GM23338 (cell line): Measurements from ENCODE around the gene GCSH. TPM values are rescaled to one million over a fixed set of nuclear protein-coding genes. Genes with fewer than 3 reads are reported as not detected.

Experiments
- ATAC-seq: fragments of 200-7000 bp; cut with Tn5 transposase; 3 replicates; pipeline ENCODE4 v1.9.1; 2020
- DNase-seq: peaks from one replicate; pipeline ENCODE4 v3.0.0-alpha.2; 2015; ENCODE audit warnings: low spot score
- H2AFZ ChIP-seq: fragments of 200-600 bp; sonication (generic); 2 replicates; pipeline ENCODE4 v1.8.0; 2016; ENCODE audit warnings: antibody characterized with exemption, mild to moderate bottlenecking, moderate library complexity
- H3F3A ChIP-seq: fragments of 200-600 bp; sonication (generic); replicated peaks from 2 replicates; pipeline ENCODE4 v1.8.0; 2017; ENCODE audit warnings: antibody characterized with exemption, mixed run types, low read depth
- H3K27ac ChIP-seq: fragments of 200-600 bp; sonication (generic); 2 replicates; pipeline ENCODE4 v1.6.1; 2016; ENCODE audit warnings: low read depth
- H3K27me3 ChIP-seq: fragments of 200-600 bp; sonication (generic); 2 replicates; pipeline ENCODE4 v1.8.0; 2016; ENCODE audit warnings: mild to moderate bottlenecking, mixed run types, moderate library complexity; ENCODE audit not compliant: insufficient read depth
- H3K36me3 ChIP-seq: fragments of 200-600 bp; sonication (generic); 2 replicates; pipeline ENCODE4 v1.8.0; 2016; ENCODE audit warnings: mild to moderate bottlenecking; ENCODE audit not compliant: insufficient read depth
- H3K4me1 ChIP-seq: fragments of 200-600 bp; sonication (generic); 2 replicates; pipeline ENCODE4 v1.8.0; 2016; ENCODE audit warnings: mild to moderate bottlenecking, moderate library complexity; ENCODE audit not compliant: insufficient read depth
- H3K4me2 ChIP-seq: fragments of 200-600 bp; sonication (generic); 2 replicates; pipeline ENCODE4 v1.7.1; 2017; ENCODE audit warnings: mixed run types
- H3K4me3 ChIP-seq: fragments of 200-600 bp; sonication (generic); 2 replicates; pipeline ENCODE4 v1.6.1; 2016; ENCODE audit warnings: mixed run types
- H3K79me2 ChIP-seq: fragments of 200-600 bp; sonication (generic); replicated peaks from 2 replicates; pipeline ENCODE4 v1.8.0; 2017; ENCODE audit warnings: mild to moderate bottlenecking; ENCODE audit not compliant: insufficient read depth
- H3K9me2 ChIP-seq: fragments of 200-600 bp; sonication (generic); 2 replicates; pipeline ENCODE4 v1.8.0; 2017; ENCODE audit not compliant: insufficient read depth
- H4K20me1 ChIP-seq: fragments of 200-600 bp; sonication (generic); replicated peaks from 2 replicates; pipeline ENCODE4 v1.8.0; 2017; ENCODE audit warnings: mild to moderate bottlenecking; ENCODE audit not compliant: insufficient read depth
- H3K27ac Mint-ChIP-seq: 2 replicates; pipeline ENCODE4 v1.8.0; 2020; ENCODE audit warnings: inconsistent platforms, mild to moderate bottlenecking, moderate library complexity, mixed read lengths
- H3K27me3 Mint-ChIP-seq: 3 replicates; pipeline ENCODE4 v1.8.0; 2022; ENCODE audit warnings: low read depth, mild to moderate bottlenecking, moderate library complexity, mixed read lengths, inconsistent platforms; ENCODE audit not compliant: insufficient read depth, poor library complexity
- H3K36me3 Mint-ChIP-seq: 3 replicates; pipeline ENCODE4 v1.8.0; 2021; ENCODE audit warnings: low read depth, mild to moderate bottlenecking, inconsistent platforms, moderate library complexity, mixed read lengths
- H3K4me1 Mint-ChIP-seq: 3 replicates; pipeline ENCODE4 v1.8.0; 2020; ENCODE audit warnings: mild to moderate bottlenecking, inconsistent platforms, mixed read lengths
- H3K4me3 Mint-ChIP-seq: 3 replicates; pipeline ENCODE4 v1.8.0; 2021; ENCODE audit warnings: moderate library complexity, mild to moderate bottlenecking, inconsistent platforms, mixed read lengths
- H3K9me3 Mint-ChIP-seq: 3 replicates; pipeline ENCODE4 v1.8.0; 2020; ENCODE audit warnings: moderate library complexity, mild to moderate bottlenecking, inconsistent platforms, mixed read lengths
- CREB1 ChIP-seq: fragments of 250-450 bp; sonication (Bioruptor Pico); IDR thresholded peaks from 2 replicates; pipeline ENCODE4 v1.5.0; 2020; ENCODE audit warnings: low read depth, mild to moderate bottlenecking, moderate library complexity
- EZH2 ChIP-seq: fragments of 200-600 bp; sonication (generic); IDR thresholded peaks from one replicate; pipeline ENCODE4 v1.8.0; 2017; ENCODE audit warnings: antibody characterized with exemption, mild to moderate bottlenecking, low read depth; ENCODE audit not compliant: unreplicated experiment
- EZH2phosphoT487 ChIP-seq: fragments of 200-600 bp; sonication (generic); IDR thresholded peaks from one replicate; pipeline ENCODE4 v1.8.1; 2018; ENCODE audit warnings: antibody characterized with exemption; ENCODE audit not compliant: unreplicated experiment
- JUNB ChIP-seq: IDR thresholded peaks from one replicate; pipeline ENCODE4 v1.6.1; 2016; ENCODE audit warnings: antibody characterized with exemption; ENCODE audit not compliant: unreplicated experiment
- NANOG ChIP-seq: IDR thresholded peaks from 2 replicates; pipeline ENCODE4 v1.6.1; 2016; ENCODE audit warnings: antibody characterized with exemption, borderline replicate concordance
- STAT1 ChIP-seq: IDR thresholded peaks from one replicate; pipeline ENCODE4 v1.6.1; 2016; ENCODE audit warnings: antibody characterized with exemption; ENCODE audit not compliant: unreplicated experiment
- ZNF114 ChIP-seq: fragments of 250-450 bp; sonication (Bioruptor Pico); IDR thresholded peaks from 2 replicates; pipeline ENCODE4 v1.5.0; 2020; ENCODE audit warnings: mild to moderate bottlenecking, moderate library complexity
- ZNF331 ChIP-seq: fragments of 250-450 bp; sonication (Bioruptor Pico); IDR thresholded peaks from 2 replicates; pipeline ENCODE4 v1.5.0; 2020; ENCODE audit warnings: low read depth, mild to moderate bottlenecking, moderate library complexity
- polyA plus RNA-seq: library from polyadenylated mRNA; unstranded; fragments of >200 nt; fragmentation: Nextera tagmentation; extraction: Ambion mirVana; gene quantifications from 2 replicates; pipeline ENCODE4 v1.2.1, GENCODE V29; 2016
- total RNA-seq: library from RNA; depleted of rRNA; stranded (reverse); fragments of >200 nt; shearing (Covaris generic); gene quantifications from 2 replicates; pipeline ENCODE4 v1.2.3, GENCODE V29; 2014
- TF ChIP-seq, protein P1 (sequence below): fragments of 250-450 bp; sonication (Bioruptor Pico); IDR thresholded peaks from 2 replicates; pipeline ENCODE4 v1.5.0; 2020; ENCODE audit warnings: mild to moderate bottlenecking, moderate library complexity
- TF ChIP-seq, protein P2 (sequence below), 2 experiments: fragments of 200-600 bp in 1 of 2; sonication (generic) in 1 of 2; conservative IDR thresholded peaks; 2 replicates each; pipeline versions ENCODE4 v1.5.1 to v1.6.1; 2016 to 2017; ENCODE audit warnings: antibody characterized with exemption in 2 of 2, low read depth in 2 of 2, mild to moderate bottlenecking in 2 of 2, moderate library complexity in 1 of 2
- TF ChIP-seq, protein P3 (sequence below): IDR thresholded peaks from 2 replicates; pipeline ENCODE4 v1.6.1; 2016; ENCODE audit warnings: antibody characterized with exemption

GCSH gene
- total and polyA plus RNA-seq, 2 experiments from 2014 or later, result 118 to 389 TPM

DNA sequence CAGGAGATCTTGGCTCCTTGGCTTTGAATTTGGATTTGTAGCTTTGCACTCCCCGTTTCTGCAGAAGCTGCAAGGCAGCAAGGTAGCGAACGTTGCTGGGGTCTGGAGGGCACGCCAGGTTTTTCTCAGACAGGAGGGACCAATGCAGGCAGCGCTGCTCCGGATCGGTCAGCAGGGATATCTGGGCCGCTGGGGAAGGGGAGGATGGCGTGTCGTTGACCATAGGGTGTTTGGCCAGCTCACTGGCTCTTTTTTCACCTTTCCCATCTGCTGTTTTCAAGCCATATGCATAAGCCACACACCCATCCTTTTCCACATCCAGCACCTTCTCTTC lies 34.9 kb downstream of the GCSH start:
- Histone ChIP-seq H3K79me2 (no peaks in the 10 kb centered on the region), H3K27ac (no peak overlapping the region), H3K36me3 (no peaks in the 10 kb centered on the region), H3F3A (0 out of 2 replicates have a peak, but pooled peaks cover 3% of the 10 kb centered on the region), H3K4me2 (0 out of 2 replicates have a peak overlapping the region, but pooled peaks have one; percentile 66), H3K27me3 (no peaks in the 10 kb centered on the region), H4K20me1 (no peaks in the 10 kb centered on the region), H2AFZ (peak overlapping the region; percentile 85), H3K9me2 (no peaks in the 10 kb centered on the region), H3K4me3 (no peak overlapping the region), H3K4me1 (peaks cover 19% of the 10 kb centered on the region)
- ATAC-seq, result peak; percentile 55
- Mint-ChIP-seq H3K9me3 (no peaks in the 10 kb centered on the region), H3K4me1 (peaks cover 19% of the 10 kb centered on the region), H3K27ac (no peak overlapping the region; the same call in 1 of the 2 replicates), H3K4me3 (no peak overlapping the region), H3K27me3 (peaks cover 2% of the 10 kb centered on the region), H3K36me3 (no peaks in the 10 kb centered on the region; the same call in 2 of the 3 replicates)
- no peak for DNase-seq
- no peak for TF ChIP-seq NANOG
- TF ChIP-seq ZNF331, result no peak
- TF ChIP-seq CREB1 (CRISPR knock-in tag), result no peak
- TF ChIP-seq, protein P1, sequence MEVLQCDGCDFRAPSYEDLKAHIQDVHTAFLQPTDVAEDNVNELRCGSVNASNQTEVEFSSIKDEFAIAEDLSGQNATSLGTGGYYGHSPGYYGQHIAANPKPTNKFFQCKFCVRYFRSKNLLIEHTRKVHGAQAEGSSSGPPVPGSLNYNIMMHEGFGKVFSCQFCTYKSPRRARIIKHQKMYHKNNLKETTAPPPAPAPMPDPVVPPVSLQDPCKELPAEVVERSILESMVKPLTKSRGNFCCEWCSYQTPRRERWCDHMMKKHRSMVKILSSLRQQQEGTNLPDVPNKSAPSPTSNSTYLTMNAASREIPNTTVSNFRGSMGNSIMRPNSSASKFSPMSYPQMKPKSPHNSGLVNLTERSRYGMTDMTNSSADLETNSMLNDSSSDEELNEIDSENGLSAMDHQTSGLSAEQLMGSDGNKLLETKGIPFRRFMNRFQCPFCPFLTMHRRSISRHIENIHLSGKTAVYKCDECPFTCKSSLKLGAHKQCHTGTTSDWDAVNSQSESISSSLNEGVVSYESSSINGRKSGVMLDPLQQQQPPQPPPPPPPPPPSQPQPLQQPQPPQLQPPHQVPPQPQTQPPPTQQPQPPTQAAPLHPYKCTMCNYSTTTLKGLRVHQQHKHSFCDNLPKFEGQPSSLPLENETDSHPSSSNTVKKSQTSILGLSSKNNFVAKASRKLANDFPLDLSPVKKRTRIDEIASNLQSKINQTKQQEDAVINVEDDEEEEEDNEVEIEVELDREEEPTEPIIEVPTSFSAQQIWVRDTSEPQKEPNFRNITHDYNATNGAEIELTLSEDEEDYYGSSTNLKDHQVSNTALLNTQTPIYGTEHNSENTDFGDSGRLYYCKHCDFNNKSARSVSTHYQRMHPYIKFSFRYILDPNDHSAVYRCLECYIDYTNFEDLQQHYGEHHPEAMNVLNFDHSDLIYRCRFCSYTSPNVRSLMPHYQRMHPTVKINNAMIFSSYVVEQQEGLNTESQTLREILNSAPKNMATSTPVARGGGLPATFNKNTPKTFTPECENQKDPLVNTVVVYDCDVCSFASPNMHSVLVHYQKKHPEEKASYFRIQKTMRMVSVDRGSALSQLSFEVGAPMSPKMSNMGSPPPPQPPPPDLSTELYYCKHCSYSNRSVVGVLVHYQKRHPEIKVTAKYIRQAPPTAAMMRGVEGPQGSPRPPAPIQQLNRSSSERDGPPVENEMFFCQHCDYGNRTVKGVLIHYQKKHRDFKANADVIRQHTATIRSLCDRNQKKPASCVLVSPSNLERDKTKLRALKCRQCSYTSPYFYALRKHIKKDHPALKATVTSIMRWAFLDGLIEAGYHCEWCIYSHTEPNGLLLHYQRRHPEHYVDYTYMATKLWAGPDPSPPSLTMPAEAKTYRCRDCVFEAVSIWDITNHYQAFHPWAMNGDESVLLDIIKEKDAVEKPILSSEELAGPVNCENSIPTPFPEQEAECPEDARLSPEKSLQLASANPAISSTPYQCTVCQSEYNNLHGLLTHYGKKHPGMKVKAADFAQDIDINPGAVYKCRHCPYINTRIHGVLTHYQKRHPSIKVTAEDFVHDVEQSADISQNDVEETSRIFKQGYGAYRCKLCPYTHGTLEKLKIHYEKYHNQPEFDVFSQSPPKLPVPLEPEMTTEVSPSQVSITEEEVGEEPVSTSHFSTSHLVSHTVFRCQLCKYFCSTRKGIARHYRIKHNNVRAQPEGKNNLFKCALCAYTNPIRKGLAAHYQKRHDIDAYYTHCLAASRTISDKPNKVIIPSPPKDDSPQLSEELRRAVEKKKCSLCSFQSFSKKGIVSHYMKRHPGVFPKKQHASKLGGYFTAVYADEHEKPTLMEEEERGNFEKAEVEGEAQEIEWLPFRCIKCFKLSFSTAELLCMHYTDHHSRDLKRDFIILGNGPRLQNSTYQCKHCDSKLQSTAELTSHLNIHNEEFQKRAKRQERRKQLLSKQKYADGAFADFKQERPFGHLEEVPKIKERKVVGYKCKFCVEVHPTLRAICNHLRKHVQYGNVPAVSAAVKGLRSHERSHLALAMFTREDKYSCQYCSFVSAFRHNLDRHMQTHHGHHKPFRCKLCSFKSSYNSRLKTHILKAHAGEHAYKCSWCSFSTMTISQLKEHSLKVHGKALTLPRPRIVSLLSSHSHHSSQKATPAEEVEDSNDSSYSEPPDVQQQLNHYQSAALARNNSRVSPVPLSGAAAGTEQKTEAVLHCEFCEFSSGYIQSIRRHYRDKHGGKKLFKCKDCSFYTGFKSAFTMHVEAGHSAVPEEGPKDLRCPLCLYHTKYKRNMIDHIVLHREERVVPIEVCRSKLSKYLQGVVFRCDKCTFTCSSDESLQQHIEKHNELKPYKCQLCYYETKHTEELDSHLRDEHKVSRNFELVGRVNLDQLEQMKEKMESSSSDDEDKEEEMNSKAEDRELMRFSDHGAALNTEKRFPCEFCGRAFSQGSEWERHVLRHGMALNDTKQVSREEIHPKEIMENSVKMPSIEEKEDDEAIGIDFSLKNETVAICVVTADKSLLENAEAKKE, result no peak
- no peak for TF ChIP-seq JUNB
- TF ChIP-seq, protein P2, sequence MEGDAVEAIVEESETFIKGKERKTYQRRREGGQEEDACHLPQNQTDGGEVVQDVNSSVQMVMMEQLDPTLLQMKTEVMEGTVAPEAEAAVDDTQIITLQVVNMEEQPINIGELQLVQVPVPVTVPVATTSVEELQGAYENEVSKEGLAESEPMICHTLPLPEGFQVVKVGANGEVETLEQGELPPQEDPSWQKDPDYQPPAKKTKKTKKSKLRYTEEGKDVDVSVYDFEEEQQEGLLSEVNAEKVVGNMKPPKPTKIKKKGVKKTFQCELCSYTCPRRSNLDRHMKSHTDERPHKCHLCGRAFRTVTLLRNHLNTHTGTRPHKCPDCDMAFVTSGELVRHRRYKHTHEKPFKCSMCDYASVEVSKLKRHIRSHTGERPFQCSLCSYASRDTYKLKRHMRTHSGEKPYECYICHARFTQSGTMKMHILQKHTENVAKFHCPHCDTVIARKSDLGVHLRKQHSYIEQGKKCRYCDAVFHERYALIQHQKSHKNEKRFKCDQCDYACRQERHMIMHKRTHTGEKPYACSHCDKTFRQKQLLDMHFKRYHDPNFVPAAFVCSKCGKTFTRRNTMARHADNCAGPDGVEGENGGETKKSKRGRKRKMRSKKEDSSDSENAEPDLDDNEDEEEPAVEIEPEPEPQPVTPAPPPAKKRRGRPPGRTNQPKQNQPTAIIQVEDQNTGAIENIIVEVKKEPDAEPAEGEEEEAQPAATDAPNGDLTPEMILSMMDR (conservative IDR thresholded peaks at IDR 0.05; ENCODE audit: low read depth in 2 of 2), result no peak
- TF ChIP-seq EZH2, result no peak
- no peak for TF ChIP-seq ZNF114 (CRISPR knock-in tag)
- TF ChIP-seq EZH2phosphoT487, result no peak
- no peak for TF ChIP-seq STAT1
- TF ChIP-seq, protein P3, sequence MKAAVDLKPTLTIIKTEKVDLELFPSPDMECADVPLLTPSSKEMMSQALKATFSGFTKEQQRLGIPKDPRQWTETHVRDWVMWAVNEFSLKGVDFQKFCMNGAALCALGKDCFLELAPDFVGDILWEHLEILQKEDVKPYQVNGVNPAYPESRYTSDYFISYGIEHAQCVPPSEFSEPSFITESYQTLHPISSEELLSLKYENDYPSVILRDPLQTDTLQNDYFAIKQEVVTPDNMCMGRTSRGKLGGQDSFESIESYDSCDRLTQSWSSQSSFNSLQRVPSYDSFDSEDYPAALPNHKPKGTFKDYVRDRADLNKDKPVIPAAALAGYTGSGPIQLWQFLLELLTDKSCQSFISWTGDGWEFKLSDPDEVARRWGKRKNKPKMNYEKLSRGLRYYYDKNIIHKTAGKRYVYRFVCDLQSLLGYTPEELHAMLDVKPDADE, result no peak
